HepG2 (cell line): ENCODE data around the gene CCDC57. TPM values are rescaled to one million over a fixed set of nuclear protein-coding genes. Genes with fewer than 3 reads are reported as not detected.

ENCODE experiments used
- ASH2L ChIP-seq: fragments of 300-600, 200-600 bp; sonication (generic); IDR thresholded peaks from 2 replicates; pipeline ENCODE4 v1.7.0; 2017; ENCODE audit warnings: low read depth, mild to moderate bottlenecking, moderate library complexity, mixed read lengths, low read length; ENCODE audit not compliant: insufficient read length
- BRCA1 ChIP-seq: sonication (generic); formaldehyde crosslinking; IDR thresholded peaks from 2 replicates; pipeline ENCODE4 v1.4.0; 2020; ENCODE audit warnings: missing genetic modification reagents
- CCAR2 ChIP-seq: fragments of 200-400 bp; formaldehyde crosslinking; optimal IDR thresholded peaks from 2 replicates; pipeline ENCODE3; 2018; ENCODE audit warnings: low read depth, mild to moderate bottlenecking, low read length, moderate library complexity
- CHCHD3 ChIP-seq: sonication (generic); formaldehyde crosslinking; IDR thresholded peaks from 2 replicates; pipeline ENCODE4 v1.8.0; 2022; ENCODE audit warnings: mild to moderate bottlenecking, missing genetic modification reagents, moderate library complexity
- E2F1 ChIP-seq: sonication (generic); formaldehyde crosslinking; IDR thresholded peaks from 2 replicates; pipeline ENCODE4 v1.5.0; 2020; ENCODE audit warnings: missing genetic modification reagents
- GABPB1 ChIP-seq: IDR thresholded peaks from 2 replicates; pipeline ENCODE4 v1.6.1; 2016; ENCODE audit warnings: mild to moderate bottlenecking, missing genetic modification reagents, moderate library complexity, missing compliant biosample characterization
- GTF3A ChIP-seq: sonication (generic); formaldehyde crosslinking; conservative IDR thresholded peaks from 2 replicates; pipeline ENCODE4 v1.4.0; 2020; ENCODE audit warnings: mild to moderate bottlenecking, missing genetic modification reagents
- HNF4G ChIP-seq, 2 experiments: sonication (generic) in 1 of 2; formaldehyde crosslinking in 1 of 2; IDR thresholded peaks; 2 replicates each; pipeline versions ENCODE4 v1.4.0 to v1.6.1; 2011 to 2020; ENCODE audit warnings: borderline replicate concordance in 2 of 2, low read depth in 2 of 2, mild to moderate bottlenecking in 2 of 2, low read length in 1 of 2, missing genetic modification reagents in 1 of 2, moderate library complexity in 1 of 2
- KLF15 ChIP-seq: sonication (generic); formaldehyde crosslinking; IDR thresholded peaks from 2 replicates; pipeline ENCODE4 v1.8.1; 2023; ENCODE audit warnings: borderline replicate concordance, mild to moderate bottlenecking, inconsistent platforms, missing genetic modification reagents, mixed read lengths
- KLF16 ChIP-seq, 2 experiments: sonication (generic) in 1 of 2; formaldehyde crosslinking in 1 of 2; IDR thresholded peaks; 2 replicates each; pipeline versions ENCODE4 v1.6.1 to v1.8.0; 2016 to 2023; ENCODE audit warnings: missing genetic modification reagents in 2 of 2, missing compliant biosample characterization in 1 of 2
- MIER3 ChIP-seq: IDR thresholded peaks from 2 replicates; pipeline ENCODE4 v1.6.1; 2016; ENCODE audit warnings: missing compliant biosample characterization, borderline replicate concordance
- MYNN ChIP-seq: sonication (generic); formaldehyde crosslinking; IDR thresholded peaks from 2 replicates; pipeline ENCODE4 v1.4.0; 2020; ENCODE audit warnings: mild to moderate bottlenecking, low read depth, missing genetic modification reagents
- NR2F6 ChIP-seq, 2 experiments: IDR thresholded peaks; 2 replicates each; pipeline ENCODE4 v1.6.1; 2016; ENCODE audit warnings: antibody characterized with exemption in 1 of 2, mild to moderate bottlenecking in 1 of 2
- RFX5 ChIP-seq: IDR thresholded peaks from 2 replicates; pipeline ENCODE4 v1.6.1; 2011; ENCODE audit warnings: low read depth, low read length, improper control_type of control experiment
- SALL2 ChIP-seq: sonication (generic); formaldehyde crosslinking; IDR thresholded peaks from 2 replicates; pipeline ENCODE4 v1.8.1; 2023; ENCODE audit warnings: mild to moderate bottlenecking, missing genetic modification reagents, inconsistent platforms
- ZBTB20 ChIP-seq: sonication (generic); formaldehyde crosslinking; IDR thresholded peaks from 2 replicates; pipeline ENCODE4 v1.8.1; 2023; ENCODE audit warnings: missing genetic modification reagents, low read depth, mild to moderate bottlenecking, borderline replicate concordance
- ZNF12 ChIP-seq: sonication (generic); formaldehyde crosslinking; IDR thresholded peaks from 2 replicates; pipeline ENCODE4 v1.5.0; 2020; ENCODE audit warnings: missing genetic modification reagents
- ZNF20 ChIP-seq: sonication (generic); formaldehyde crosslinking; IDR thresholded peaks from 2 replicates; pipeline ENCODE4 v1.4.0; 2020; ENCODE audit warnings: mild to moderate bottlenecking, moderate library complexity, missing genetic modification reagents
- ZNF724P ChIP-seq: sonication (generic); formaldehyde crosslinking; IDR thresholded peaks from 2 replicates; pipeline ENCODE4 v1.8.0; 2022; ENCODE audit warnings: missing genetic modification reagents, borderline replicate concordance
- polyA plus RNA-seq, 8 experiments: library from polyadenylated mRNA; depleted of rRNA in 3 of 8; stranded (reverse) in 7 of 8; unstranded in 1 of 8; fragments of >200 nt; fragmentation: Illumina TruSeq in 4 of 8; extraction: Trizol in 4 of 8; gene quantifications; 2 replicates each; pipeline versions ENCODE4 v1.2.1 to v1.2.3, GENCODE V29; 2011 to 2016; ENCODE audit warnings: low read depth in 4 of 8, missing spikeins in 1 of 8, mixed read lengths in 1 of 8; ENCODE audit not compliant: insufficient read depth in 1 of 8
- total RNA-seq, 5 experiments: library from RNA; depleted of rRNA; stranded (reverse); fragments of >200 nt; fragmentation: Illumina TruSeq; extraction: Trizol; gene quantifications; 2 replicates each; pipeline ENCODE4 v1.2.3, GENCODE V29; 2016; ENCODE audit warnings: low read depth in 1 of 5
- TF ChIP-seq, protein P1 (sequence below): sonication (generic); formaldehyde crosslinking; IDR thresholded peaks from 2 replicates; pipeline ENCODE4 v1.4.0; 2020; ENCODE audit warnings: missing genetic modification reagents
- TF ChIP-seq, protein P2 (sequence below): sonication (generic); formaldehyde crosslinking; IDR thresholded peaks from 2 replicates; pipeline ENCODE4 v1.8.0; 2022; ENCODE audit warnings: missing genetic modification reagents, mild to moderate bottlenecking, borderline replicate concordance

CCDC57 gene
- total and polyA plus RNA-seq, 2 of the 13 experiments (the other 11 are each of a cell fraction or from before 2014, with no cell fraction given): 59.3 to 59.9 TPM

DNA sequence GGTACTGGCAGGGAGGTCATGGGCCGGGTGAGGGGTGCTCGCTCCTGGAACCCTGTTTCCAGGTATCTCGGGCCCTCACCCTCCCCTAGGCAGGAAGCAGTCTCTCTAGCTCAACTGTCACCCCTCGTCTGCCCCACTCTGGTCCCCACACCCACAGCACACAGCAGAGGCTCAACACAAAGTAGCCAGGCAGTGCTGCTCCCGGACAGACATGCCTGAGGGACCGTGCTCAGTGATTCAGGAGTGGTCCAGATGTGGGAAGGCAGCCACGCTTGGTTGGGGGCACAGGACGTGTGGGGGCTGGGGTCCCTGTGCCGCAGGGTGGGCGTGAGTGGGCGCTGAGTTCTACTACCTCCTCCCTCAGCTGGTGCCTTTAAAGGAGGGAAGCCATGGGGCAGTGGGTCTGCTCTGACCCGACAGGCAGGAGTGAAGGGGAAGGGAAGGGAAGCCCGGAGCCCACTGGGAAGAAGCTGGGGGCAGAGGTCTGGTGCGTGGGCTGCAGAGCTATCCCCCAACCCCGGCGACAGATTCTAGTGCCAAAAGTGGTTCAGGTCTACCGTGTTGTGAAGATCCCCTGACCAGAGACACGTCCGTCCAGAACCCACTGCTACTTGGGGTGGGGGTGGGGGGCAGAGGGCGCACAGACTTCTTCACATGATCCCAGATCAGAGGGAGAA is 28.0 kb upstream of the CCDC57 start (continued):
- no peak; the same call in 1 of the 2 replicates for TF ChIP-seq E2F1 (CRISPR knock-in tag)
- TF ChIP-seq ZNF724P: no peak
- TF ChIP-seq BRCA1: no peak
- TF ChIP-seq KLF16 (CRISPR knock-in tag; IDR thresholded peaks at IDR 0.05): 0 out of 4 replicates have a peak, but pooled peaks of 1 of the 2 experiments have one; percentile 45
- TF ChIP-seq SALL2 (CRISPR knock-in tag): peak; percentile 7; the same call in 1 of the 2 replicates
- TF ChIP-seq ZNF20 (CRISPR knock-in tag): no peak
- no peak for TF ChIP-seq CHCHD3
- 0 out of 2 replicates have a peak, but pooled peaks have one; percentile 8 for TF ChIP-seq ZBTB20 (CRISPR knock-in tag)
- TF ChIP-seq CCAR2: no peak
- TF ChIP-seq GTF3A: no peak
- TF ChIP-seq, protein P1, sequence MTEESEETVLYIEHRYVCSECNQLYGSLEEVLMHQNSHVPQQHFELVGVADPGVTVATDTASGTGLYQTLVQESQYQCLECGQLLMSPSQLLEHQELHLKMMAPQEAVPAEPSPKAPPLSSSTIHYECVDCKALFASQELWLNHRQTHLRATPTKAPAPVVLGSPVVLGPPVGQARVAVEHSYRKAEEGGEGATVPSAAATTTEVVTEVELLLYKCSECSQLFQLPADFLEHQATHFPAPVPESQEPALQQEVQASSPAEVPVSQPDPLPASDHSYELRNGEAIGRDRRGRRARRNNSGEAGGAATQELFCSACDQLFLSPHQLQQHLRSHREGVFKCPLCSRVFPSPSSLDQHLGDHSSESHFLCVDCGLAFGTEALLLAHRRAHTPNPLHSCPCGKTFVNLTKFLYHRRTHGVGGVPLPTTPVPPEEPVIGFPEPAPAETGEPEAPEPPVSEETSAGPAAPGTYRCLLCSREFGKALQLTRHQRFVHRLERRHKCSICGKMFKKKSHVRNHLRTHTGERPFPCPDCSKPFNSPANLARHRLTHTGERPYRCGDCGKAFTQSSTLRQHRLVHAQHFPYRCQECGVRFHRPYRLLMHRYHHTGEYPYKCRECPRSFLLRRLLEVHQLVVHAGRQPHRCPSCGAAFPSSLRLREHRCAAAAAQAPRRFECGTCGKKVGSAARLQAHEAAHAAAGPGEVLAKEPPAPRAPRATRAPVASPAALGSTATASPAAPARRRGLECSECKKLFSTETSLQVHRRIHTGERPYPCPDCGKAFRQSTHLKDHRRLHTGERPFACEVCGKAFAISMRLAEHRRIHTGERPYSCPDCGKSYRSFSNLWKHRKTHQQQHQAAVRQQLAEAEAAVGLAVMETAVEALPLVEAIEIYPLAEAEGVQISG (CRISPR knock-in tag): no peak
- TF ChIP-seq KLF15 (CRISPR knock-in tag): no peak
- TF ChIP-seq, protein P2, sequence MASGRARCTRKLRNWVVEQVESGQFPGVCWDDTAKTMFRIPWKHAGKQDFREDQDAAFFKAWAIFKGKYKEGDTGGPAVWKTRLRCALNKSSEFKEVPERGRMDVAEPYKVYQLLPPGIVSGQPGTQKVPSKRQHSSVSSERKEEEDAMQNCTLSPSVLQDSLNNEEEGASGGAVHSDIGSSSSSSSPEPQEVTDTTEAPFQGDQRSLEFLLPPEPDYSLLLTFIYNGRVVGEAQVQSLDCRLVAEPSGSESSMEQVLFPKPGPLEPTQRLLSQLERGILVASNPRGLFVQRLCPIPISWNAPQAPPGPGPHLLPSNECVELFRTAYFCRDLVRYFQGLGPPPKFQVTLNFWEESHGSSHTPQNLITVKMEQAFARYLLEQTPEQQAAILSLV (CRISPR knock-in tag): peak; percentile 3; the same call in 1 of the 2 replicates
- TF ChIP-seq NR2F6 (IDR thresholded peaks at IDR 0.05): peak; percentile 11; the same call in 1 of the 2 replicates
- TF ChIP-seq NR2F6 (CRISPR knock-in tag; IDR thresholded peaks at IDR 0.05): no peak
- no peak for TF ChIP-seq HNF4G (IDR thresholded peaks at IDR 0.05; ENCODE audit: borderline replicate concordance, low read depth, low read length)
- no peak for TF ChIP-seq HNF4G (CRISPR knock-in tag; IDR thresholded peaks at IDR 0.05; ENCODE audit: borderline replicate concordance, low read depth)
- no peak for TF ChIP-seq GABPB1 (CRISPR knock-in tag)
- no peak for TF ChIP-seq ZNF12 (CRISPR knock-in tag)
- no peak for TF ChIP-seq RFX5
- no peak for TF ChIP-seq MIER3 (CRISPR knock-in tag)
- TF ChIP-seq ASH2L: no peak
- TF ChIP-seq MYNN (CRISPR knock-in tag): no peak
